ENCODE measurements around the gene PITPNB.

PITPNB gene

GRCh38 chr22:27853424-27853823, 65.6 kb downstream of the PITPNB start:
- DNase-seq = no peak

GRCh38 chr22:27851974-27852746, 66.9 kb downstream of the PITPNB start:
- DNase-seq = no peak

- DNase-seq = no peak
These were observed 69.0 kb downstream of the PITPNB start for GRCh38 chr22:27850000-27850521.

- DNase-seq = no peak
These were observed 71.1 kb downstream of the PITPNB start for GRCh38 chr22:27848005-27848404.

- DNase-seq = no peak
These were observed 72.1 kb downstream of the PITPNB start for GRCh38 chr22:27846910-27847309.

GRCh38 chr22:27846248-27846757, 72.8 kb downstream of the PITPNB start:
- no peak for DNase-seq

GRCh38 chr22:27845644-27846043, 73.4 kb downstream of the PITPNB start:
- DNase-seq = no peak

- DNase-seq = no peak
These were observed 74.1 kb downstream of the PITPNB start for GRCh38 chr22:27844656-27845591.

GRCh38 chr22:27844256-27844655, 74.8 kb downstream of the PITPNB start:
- DNase-seq = no peak

GRCh38 chr22:27843441-27843840, 75.6 kb downstream of the PITPNB start:
- no peak for DNase-seq

- DNase-seq = no peak
These were observed 76.2 kb downstream of the PITPNB start for GRCh38 chr22:27842669-27843431.

- DNase-seq = no peak
These were observed 76.9 kb downstream of the PITPNB start for GRCh38 chr22:27842201-27842600.

- DNase-seq = no peak
These were observed 78.6 kb downstream of the PITPNB start for GRCh38 chr22:27840436-27840835.

- no peak for DNase-seq
These were observed 79.9 kb downstream of the PITPNB start for GRCh38 chr22:27839057-27839660.

GRCh38 chr22:27836181-27836580, 82.9 kb downstream of the PITPNB start:
- no peak for DNase-seq

GRCh38 chr22:27835446-27835845, 83.6 kb downstream of the PITPNB start:
- DNase-seq = no peak

GRCh38 chr22:27834364-27835185, 84.5 kb downstream of the PITPNB start:
- no peak for DNase-seq

GRCh38 chr22:27833803-27834202, 85.3 kb downstream of the PITPNB start:
- DNase-seq = no peak

- no peak for DNase-seq
These were observed 86.5 kb downstream of the PITPNB start for GRCh38 chr22:27832606-27833005.

- no peak for DNase-seq
These were observed 89.4 kb downstream of the PITPNB start for GRCh38 chr22:27829620-27830019.

Measured in SIG-M5 (cell line).